ENCODE data around the gene MEMO1.
"Not testable (repeated sequence)": the region's sequence is repeated elsewhere in the genome, so short reads cannot be mapped to it uniquely, and the experiment has no call there.

GRCh38 chr2:31966402-31966801 lies 44.4 kb downstream of the MEMO1 start:
- not testable (repeated sequence) for TF ChIP-seq EZH2phosphoT487 (IDR thresholded peaks at IDR 0.05; ENCODE audit: borderline replicate concordance, low read length)
- TF ChIP-seq, protein P1, sequence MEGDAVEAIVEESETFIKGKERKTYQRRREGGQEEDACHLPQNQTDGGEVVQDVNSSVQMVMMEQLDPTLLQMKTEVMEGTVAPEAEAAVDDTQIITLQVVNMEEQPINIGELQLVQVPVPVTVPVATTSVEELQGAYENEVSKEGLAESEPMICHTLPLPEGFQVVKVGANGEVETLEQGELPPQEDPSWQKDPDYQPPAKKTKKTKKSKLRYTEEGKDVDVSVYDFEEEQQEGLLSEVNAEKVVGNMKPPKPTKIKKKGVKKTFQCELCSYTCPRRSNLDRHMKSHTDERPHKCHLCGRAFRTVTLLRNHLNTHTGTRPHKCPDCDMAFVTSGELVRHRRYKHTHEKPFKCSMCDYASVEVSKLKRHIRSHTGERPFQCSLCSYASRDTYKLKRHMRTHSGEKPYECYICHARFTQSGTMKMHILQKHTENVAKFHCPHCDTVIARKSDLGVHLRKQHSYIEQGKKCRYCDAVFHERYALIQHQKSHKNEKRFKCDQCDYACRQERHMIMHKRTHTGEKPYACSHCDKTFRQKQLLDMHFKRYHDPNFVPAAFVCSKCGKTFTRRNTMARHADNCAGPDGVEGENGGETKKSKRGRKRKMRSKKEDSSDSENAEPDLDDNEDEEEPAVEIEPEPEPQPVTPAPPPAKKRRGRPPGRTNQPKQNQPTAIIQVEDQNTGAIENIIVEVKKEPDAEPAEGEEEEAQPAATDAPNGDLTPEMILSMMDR (conservative IDR thresholded peaks at IDR 0.05; ENCODE audit: low read depth, low read length): not testable (repeated sequence)

All from PC-3 (cell line).